ENCODE measurements around the gene SPACA7. TPM values are rescaled to one million over a fixed set of nuclear protein-coding genes. Genes with fewer than 3 reads are reported as not detected.

Gene SPACA7
- polyA plus RNA-seq, 1 donor from 2014 or later = not detected

DNA sequence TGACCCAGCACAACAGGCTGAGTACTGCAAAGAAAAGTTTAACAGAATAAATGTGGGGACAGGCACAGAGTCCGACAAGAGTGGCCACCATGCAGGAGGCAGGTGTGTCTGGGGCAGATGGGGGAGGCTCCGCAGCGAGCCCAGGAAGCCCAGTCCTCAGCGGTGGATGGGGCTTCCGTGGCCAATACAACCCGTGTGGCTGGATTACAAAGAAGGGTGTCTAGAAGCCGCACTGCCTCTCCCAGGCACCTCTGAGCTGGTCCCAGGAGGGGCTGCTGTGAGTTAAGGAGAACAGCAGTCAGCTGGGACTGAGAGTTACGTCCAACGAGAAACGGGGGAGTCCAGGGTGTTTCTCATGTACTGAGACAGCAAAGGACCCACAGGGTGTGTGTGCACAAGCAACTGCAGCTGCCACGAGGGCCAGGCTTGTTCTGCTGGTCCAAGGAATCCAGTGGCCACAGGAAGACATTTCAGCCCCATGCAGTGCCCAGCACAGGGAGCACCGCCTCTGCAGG is 70.2 kb downstream of the SPACA7 start:
- H3K36me3 ChIP-seq (ENCODE audit: insufficient read depth, low read length) = no peaks in the 10 kb centered on the region
- H3K9ac ChIP-seq (ENCODE audit: low read length) = no peak overlapping the region
- no peaks in the 10 kb centered on the region for H3K9me3 ChIP-seq (ENCODE audit: low read length)
- no peak overlapping the region for H3K27ac ChIP-seq (ENCODE audit: low read length)
- no peaks in the 10 kb centered on the region for H3K27me3 ChIP-seq (ENCODE audit: insufficient read depth, low read depth, low read length)
- no peaks in the 10 kb centered on the region for H3K9me2 ChIP-seq (ENCODE audit: insufficient read depth, low read length)
- H2AFZ ChIP-seq (ENCODE audit: low read depth, low read length) = no peak overlapping the region
- H3K79me2 ChIP-seq (replicated peaks; ENCODE audit: insufficient read depth, low read length) = no peaks in the 10 kb centered on the region
- no peaks in the 10 kb centered on the region for H3F3A ChIP-seq (ENCODE audit: insufficient read depth, low read length, poor library complexity, severe bottlenecking)
- H3K4me3 ChIP-seq (ENCODE audit: low read length) = no peak overlapping the region
- no peak overlapping the region for H3K4me2 ChIP-seq (ENCODE audit: low read length)
- TF ChIP-seq RAD21 (conservative IDR thresholded peaks at IDR 0.05) = no peak
- no peak for TF ChIP-seq TAF1 (IDR thresholded peaks at IDR 0.05; ENCODE audit: low read depth)
- TF ChIP-seq, protein P1, sequence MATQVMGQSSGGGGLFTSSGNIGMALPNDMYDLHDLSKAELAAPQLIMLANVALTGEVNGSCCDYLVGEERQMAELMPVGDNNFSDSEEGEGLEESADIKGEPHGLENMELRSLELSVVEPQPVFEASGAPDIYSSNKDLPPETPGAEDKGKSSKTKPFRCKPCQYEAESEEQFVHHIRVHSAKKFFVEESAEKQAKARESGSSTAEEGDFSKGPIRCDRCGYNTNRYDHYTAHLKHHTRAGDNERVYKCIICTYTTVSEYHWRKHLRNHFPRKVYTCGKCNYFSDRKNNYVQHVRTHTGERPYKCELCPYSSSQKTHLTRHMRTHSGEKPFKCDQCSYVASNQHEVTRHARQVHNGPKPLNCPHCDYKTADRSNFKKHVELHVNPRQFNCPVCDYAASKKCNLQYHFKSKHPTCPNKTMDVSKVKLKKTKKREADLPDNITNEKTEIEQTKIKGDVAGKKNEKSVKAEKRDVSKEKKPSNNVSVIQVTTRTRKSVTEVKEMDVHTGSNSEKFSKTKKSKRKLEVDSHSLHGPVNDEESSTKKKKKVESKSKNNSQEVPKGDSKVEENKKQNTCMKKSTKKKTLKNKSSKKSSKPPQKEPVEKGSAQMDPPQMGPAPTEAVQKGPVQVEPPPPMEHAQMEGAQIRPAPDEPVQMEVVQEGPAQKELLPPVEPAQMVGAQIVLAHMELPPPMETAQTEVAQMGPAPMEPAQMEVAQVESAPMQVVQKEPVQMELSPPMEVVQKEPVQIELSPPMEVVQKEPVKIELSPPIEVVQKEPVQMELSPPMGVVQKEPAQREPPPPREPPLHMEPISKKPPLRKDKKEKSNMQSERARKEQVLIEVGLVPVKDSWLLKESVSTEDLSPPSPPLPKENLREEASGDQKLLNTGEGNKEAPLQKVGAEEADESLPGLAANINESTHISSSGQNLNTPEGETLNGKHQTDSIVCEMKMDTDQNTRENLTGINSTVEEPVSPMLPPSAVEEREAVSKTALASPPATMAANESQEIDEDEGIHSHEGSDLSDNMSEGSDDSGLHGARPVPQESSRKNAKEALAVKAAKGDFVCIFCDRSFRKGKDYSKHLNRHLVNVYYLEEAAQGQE (IDR thresholded peaks at IDR 0.05; ENCODE audit: borderline replicate concordance) = no peak
- no peak for TF ChIP-seq POLR2AphosphoS5 (IDR thresholded peaks at IDR 0.05)
- no peak for TF ChIP-seq EZH2 (IDR thresholded peaks at IDR 0.05; ENCODE audit: borderline replicate concordance, insufficient read depth, low read length, poor library complexity, severe bottlenecking)
- H4K20me1 ChIP-seq (ENCODE audit: insufficient read depth) = no peaks in the 10 kb centered on the region

DNA sequence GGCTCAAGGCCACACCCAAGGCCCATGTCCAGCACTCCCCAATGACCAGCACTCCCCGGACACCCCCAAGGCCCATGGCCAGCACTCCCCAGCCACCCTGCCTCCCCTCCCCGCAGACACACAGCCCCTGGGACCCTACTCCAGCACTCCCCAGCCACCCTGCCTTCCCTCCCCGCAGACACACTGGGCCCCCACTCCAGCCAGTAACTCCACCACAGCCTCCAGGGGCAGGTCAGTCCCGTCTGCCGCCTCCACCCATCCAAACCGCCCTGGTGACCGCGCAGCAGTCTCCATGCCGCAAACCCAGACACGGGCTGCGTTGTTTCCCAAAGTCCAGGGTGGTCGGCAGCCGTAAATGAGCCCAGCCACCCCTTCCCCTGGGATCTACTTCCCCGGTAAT is 70.7 kb downstream of the SPACA7 start:
- Histone ChIP-seq H3K27ac (ENCODE audit: low read length) (no peak overlapping the region), H3K36me3 (ENCODE audit: insufficient read depth, low read length) (no peaks in the 10 kb centered on the region), H3K9me3 (ENCODE audit: low read length) (no peaks in the 10 kb centered on the region), H2AFZ (ENCODE audit: low read depth, low read length) (no peak overlapping the region), H3K4me3 (ENCODE audit: low read length) (no peak overlapping the region), H3K4me2 (ENCODE audit: low read length) (no peak overlapping the region), H3K27me3 (ENCODE audit: insufficient read depth, low read depth, low read length) (no peaks in the 10 kb centered on the region), H3K9me2 (ENCODE audit: insufficient read depth, low read length) (no peaks in the 10 kb centered on the region), H3K9ac (ENCODE audit: low read length) (no peak overlapping the region), H3K79me2 (replicated peaks; ENCODE audit: insufficient read depth, low read length) (no peaks in the 10 kb centered on the region), H3F3A (ENCODE audit: insufficient read depth, low read length, poor library complexity, severe bottlenecking) (no peaks in the 10 kb centered on the region), H4K20me1 (ENCODE audit: insufficient read depth) (no peaks in the 10 kb centered on the region)
- TF ChIP-seq, protein P2, sequence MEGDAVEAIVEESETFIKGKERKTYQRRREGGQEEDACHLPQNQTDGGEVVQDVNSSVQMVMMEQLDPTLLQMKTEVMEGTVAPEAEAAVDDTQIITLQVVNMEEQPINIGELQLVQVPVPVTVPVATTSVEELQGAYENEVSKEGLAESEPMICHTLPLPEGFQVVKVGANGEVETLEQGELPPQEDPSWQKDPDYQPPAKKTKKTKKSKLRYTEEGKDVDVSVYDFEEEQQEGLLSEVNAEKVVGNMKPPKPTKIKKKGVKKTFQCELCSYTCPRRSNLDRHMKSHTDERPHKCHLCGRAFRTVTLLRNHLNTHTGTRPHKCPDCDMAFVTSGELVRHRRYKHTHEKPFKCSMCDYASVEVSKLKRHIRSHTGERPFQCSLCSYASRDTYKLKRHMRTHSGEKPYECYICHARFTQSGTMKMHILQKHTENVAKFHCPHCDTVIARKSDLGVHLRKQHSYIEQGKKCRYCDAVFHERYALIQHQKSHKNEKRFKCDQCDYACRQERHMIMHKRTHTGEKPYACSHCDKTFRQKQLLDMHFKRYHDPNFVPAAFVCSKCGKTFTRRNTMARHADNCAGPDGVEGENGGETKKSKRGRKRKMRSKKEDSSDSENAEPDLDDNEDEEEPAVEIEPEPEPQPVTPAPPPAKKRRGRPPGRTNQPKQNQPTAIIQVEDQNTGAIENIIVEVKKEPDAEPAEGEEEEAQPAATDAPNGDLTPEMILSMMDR (IDR thresholded peaks at IDR 0.05; ENCODE audit: poor library complexity, severe bottlenecking) = no peak
- TF ChIP-seq POLR2AphosphoS5 (IDR thresholded peaks at IDR 0.05) = no peak
- TF ChIP-seq EZH2 (IDR thresholded peaks at IDR 0.05; ENCODE audit: borderline replicate concordance, insufficient read depth, low read length, poor library complexity, severe bottlenecking) = no peak
- TF ChIP-seq EP300 (conservative IDR thresholded peaks at IDR 0.05; ENCODE audit: poor library complexity, severe bottlenecking) = no peak
- TF ChIP-seq TAF1 (IDR thresholded peaks at IDR 0.05; ENCODE audit: low read depth) = no peak
- TF ChIP-seq, protein P1 (IDR thresholded peaks at IDR 0.05; ENCODE audit: borderline replicate concordance) = no peak
- TF ChIP-seq SMC3 (conservative IDR thresholded peaks at IDR 0.05; ENCODE audit: poor library complexity) = no peak
